ENCODE measurements around the gene TMEM218.

TMEM218 gene

DNA sequence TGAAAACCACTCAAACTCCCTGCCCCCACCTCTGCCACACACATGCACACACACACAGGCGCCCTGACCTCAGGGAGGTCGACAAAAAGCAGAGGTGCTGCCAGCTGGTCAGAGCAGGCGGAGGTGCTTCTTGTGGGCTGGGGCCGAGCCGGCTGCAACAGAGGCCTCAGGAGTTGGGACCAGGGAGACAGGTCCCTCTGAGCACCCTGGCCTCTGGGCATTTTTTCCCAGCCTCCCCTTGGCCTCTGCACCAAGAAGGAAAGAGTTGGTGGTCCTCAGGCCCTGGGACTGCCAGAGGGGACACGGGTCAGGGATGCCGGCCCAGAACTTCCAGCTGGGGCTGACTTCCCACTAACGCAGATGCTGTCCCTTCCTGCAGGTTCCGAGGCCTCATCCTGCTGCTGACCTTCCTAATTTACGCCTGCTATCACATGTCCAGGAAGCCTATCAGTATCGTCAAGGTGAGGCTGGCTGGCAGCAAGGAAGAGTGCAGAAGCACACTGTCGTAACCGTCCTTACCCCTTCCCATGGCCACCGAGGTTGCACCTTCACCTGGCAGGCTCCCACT, 35.0 kb downstream of the TMEM218 start:
- in situ Hi-C loops (cut with HindIII; ENCODE audit: low sequenced_read_pairs): no loop called here

DNA sequence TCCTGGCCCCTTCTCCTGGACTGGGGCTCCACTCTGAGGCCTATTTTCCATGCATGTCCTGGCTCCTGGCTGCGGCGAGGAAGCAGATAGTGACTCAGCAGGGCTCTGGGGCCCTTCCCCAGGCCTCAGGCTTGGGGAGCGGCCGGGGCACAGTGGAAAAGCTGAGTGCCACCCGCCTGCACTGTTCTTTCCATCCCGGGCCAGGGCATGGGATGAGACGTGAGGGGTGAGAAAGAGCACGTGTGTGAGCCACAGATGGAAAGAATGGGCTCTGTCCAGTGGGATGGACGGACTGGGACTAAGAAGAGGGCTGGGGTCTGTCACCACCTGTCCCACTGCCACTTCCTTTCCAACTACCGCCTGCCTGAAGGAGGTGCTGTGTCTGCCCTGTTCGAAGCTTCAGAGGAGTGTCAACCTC, 35.5 kb downstream of the TMEM218 start:
- in situ Hi-C loops (cut with HindIII; ENCODE audit: low sequenced_read_pairs): no loop called here

DNA sequence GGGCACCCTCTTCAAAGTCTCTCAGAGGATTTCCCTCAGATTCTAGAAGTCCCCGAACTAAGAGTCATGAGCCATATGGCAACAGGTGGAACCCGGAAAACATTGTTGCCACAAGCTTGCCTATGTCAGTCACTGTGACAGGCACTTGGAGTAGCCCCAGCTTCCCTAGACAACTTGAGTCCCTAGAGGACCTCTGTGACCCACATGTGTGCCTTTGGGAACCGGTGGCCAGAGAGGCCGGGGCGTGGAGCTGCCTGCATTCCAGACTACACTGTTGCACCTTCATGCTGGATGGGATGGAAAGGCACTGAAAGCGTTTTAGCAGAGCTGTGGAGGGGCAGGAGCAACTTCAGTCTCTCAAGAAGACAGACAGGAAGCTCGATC, 36.2 kb downstream of the TMEM218 start:
- in situ Hi-C loops (cut with HindIII; ENCODE audit: low sequenced_read_pairs): no loop called here

DNA sequence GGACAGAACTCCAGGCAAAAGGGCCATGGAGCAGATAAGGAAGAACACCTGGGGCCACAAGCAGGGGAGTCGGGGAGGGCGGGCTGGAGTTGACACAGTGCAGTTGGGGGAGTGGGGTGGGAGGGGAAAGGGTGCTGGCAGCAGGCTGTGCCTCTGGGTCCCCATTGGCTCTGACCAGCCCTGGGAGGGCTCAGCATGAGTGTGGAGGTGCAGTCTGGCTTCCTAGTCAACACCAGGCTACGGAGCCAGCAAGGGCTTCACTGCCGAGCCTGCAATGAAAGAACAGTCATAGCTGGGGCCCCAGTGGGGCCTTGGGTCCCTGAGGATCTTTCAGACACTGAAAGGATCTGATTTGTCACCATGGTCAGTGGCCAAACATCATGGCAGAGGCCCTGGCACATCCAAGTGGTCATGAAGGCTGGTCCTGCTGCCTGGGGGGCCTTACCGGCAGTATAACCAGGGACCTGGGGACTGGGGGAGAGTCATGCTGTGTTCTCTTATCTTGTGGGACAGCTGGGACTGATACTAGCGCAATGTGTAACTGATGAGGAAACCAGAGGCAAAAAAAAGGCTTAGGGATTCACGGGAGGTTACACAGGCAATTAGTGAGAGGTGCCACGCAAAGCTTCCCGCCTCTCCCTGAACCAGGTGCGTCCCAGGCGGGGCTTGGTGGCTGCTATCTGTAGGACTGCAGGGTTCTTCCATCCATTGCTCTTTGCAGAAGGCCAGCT, 36.8 kb downstream of the TMEM218 start:
- in situ Hi-C loops (cut with HindIII; ENCODE audit: low sequenced_read_pairs): no loop called here

DNA sequence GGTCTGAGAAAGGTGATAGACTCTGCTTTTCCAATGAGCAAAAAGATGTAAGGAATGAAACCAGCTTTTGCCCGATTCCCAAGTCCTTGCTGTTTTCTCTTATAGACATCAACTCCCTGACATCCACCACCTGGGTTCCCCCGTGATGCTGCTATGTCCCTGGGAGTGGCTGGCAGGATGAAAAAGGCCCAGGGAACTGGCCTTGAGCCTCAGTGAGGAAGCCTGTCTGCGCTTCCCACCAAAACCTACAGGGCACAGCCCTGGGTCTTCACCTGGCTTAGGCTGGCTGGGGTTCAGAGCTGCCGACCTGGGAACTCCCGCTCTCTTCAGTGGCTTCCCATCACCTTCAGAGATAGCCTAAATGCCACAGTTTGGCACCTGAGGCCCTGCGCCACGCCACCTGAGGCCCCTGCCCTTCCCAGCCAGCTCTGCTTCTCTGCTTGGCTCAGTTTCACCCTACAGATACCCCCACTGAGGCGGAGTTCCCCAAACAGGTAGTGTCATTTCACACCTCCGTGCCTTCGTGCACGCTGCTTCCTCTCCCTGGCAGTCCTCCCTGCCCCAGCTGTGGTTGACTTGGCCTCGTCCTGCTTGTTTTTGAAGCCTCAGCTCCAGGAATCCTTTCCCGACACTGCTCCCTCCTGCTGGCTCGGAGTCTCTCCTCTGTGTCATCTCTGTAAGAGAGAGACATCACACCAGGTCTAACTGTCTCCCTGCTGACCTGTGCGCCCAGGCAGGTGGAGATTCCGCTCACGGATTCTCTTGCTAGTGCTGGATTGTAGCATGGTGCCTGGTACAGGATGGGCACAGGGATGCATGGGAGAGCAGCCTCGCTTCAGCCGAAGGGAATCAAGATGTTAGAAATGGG, 37.6 kb downstream of the TMEM218 start:
- in situ Hi-C loops (cut with HindIII; ENCODE audit: low sequenced_read_pairs): no loop called here

DNA sequence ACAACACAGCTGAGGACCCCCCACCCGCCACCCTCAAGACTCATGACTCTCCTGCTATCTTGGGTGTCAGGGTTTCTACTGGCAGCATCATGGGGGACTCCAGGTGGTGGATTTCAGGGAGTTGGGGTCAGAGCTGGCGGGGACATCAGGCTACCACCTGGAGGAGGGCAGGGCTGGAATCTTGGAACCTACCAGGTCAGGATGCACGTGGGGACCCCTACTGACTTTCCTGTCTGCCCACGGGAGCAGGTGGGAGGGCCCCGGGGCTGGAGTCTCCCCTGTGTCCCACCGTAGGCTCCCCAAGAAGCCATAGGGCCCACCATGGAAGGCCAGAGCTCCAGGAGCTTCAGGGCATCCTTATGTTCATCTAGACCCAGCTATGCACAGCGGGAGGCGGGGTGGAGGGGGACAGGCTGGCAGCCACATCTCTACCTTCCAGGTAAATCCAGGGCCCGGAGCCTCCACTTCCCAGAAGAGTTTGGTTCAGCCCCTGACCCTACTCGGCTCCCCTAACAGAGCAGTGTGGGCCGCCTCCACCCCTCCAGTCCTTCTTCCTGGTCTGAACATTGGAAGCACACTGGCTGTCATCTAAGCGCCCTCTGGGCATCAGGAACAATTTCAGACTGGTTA, 38.4 kb downstream of the TMEM218 start:
- in situ Hi-C loops (cut with HindIII; ENCODE audit: low sequenced_read_pairs): no loop called here

DNA sequence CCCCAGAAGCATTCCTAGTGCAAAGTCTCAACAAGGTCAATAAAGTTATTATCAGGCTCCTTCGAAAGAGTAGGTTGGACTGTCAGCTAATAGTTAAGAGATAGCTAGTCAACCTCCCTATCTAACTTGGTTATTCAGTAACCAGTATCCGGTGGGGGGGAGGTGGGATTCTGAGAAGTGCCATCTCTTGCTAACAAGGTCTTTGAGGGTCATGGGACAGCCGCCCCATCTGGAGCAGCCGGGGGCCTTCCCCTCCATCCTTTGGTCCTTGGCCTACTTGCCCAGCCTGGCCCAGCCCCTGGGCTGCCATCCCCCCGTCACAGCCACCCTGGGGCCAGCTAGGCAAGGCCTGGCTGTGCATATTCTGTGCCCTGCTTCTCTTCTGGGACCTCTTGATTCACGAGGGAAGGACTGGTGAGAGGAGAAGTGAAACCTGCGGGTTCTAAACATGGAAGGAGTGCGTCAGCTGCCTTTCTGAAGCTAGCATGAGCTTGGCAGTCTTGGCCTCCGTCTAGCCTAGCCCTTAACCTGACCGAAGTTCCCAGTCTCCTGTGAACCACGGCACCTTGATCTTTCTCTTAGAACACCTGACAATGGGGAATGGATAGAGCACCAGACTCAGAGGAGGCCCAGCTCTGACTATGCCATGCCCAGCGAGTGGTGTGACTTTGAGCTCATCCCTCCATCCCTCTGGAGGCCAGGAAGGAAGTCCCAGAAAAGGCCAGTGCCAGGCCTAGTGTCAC, 39.0 kb downstream of the TMEM218 start:
- in situ Hi-C loops (cut with HindIII; ENCODE audit: low sequenced_read_pairs): no loop called here

DNA sequence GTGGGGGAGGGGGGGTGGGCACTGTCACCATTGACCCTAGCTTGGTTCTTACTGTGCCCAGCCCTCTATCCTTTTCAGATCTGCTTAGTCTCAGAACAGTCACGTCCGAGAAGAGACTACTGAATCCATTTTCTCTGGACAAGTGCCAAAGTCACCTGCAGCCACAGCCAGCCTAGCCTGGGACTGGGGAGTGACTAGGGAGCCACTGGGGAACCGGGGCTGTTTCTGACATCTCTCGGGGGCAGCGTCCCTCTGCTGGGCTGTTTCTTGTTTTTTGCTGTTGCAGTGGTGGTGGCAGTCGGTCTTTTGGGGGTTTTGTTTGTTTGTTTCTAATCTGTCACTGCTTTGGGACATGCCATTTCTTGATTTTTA, 39.6 kb downstream of the TMEM218 start:
- in situ Hi-C loops (cut with HindIII; ENCODE audit: low sequenced_read_pairs): no loop called here

DNA sequence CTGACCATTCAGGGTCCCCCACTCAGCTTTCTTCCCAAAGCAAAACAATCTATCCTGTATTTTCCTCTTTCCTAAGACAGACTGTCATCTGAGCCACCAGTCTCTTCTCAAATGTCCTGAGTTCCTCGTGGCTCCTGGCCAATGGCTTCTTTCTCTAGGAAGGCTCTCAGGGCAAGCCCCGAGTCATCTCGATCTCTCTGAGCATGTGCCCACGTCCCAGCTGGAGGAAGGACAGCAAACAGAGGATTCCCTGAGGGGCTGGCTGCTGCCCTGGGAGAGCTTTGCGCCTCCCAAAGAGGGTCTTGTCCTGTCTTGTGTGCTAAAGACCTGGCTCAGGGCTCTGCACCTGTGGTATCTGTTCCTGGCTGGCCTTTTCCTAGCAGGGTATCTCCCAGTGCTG, 40.0 kb downstream of the TMEM218 start:
- in situ Hi-C loops (cut with HindIII; ENCODE audit: low sequenced_read_pairs): no loop called here

DNA sequence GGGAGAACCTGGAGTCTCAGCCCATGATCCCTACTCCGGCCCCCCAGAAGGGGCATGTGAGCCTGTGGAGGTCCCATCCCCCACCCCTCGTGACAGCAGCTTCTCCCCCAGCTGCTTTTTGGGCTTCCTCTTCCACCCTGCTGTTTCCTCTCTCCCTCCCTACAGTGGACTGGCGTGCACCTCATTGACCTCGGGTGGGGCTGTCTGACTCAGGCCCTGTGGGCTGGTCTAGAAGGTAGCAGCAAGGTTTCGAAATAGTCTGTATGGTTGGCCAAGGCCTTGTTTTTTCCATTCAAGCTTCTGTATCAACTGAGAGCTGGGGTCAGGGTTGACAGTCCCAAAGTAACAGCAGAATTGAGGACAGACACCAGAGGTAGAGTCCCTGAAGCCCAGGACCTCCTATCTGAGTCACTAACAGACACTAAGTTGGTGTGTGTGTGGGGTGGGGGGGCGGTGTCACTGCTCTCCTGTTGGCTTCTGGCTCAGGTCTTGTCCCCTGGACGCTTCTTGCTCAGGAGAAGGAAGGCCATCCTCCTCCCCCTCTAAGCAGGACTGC, 40.6 kb downstream of the TMEM218 start:
- in situ Hi-C loops (cut with HindIII; ENCODE audit: low sequenced_read_pairs): no loop called here

DNA sequence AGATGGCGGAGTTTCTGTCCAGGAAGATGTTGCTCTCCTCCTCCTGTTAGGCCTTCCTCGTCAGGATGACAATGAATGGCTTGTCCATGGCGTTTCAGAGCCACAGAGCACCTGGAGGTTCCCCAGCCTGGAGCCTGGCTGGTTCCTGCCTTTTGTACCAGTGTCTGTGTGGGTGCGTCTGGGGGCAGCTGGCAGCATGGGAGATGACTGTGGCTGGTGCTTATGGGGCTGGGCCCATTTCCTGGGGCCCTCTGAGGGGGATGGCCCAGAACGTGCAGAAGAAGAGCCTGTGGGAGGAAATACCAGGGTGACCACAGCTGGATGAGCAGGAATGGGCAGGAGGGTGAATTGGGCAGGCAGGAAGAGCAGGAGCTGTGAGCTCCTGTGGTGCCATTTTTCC, 41.6 kb downstream of the TMEM218 start:
- in situ Hi-C loops (cut with HindIII; ENCODE audit: low sequenced_read_pairs): no loop called here

DNA sequence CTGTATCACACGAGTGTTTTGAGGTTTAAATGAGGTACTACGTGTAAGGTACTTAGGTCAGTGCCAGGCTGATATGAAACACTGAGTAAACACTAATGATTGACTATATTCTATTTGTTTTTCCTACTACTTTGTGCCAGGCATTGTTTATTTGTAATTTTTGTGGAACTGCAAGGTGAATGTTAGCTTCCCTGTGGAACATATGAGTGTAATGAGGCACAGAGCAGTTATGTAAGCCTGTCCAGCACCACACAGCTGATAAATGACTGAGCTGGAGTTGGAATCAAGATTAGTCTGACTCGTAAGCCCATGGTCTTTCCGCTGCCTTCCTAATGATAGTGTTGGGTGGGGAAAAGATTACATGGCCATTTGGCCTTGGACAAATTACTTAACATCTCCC, 42.4 kb downstream of the TMEM218 start:
- in situ Hi-C loops (cut with HindIII; ENCODE audit: low sequenced_read_pairs): no loop called here

DNA sequence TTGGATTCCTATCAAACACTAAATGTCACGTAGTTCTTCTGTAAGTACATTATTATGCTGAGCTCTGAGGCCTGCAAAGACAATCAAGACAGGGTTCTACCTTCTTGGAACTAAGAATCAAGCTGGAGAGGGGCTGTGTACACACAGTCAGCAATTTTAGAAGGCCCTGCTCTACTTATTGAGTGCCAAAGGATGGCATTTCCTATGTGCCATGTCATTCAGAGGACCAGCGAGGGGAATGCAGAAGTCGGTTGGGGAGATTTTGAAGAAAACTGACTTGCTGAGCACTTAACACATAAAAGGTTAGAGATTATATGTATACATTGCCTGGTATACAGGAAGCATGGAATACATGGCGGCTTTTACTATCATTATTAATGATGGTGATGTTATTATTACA, 43.1 kb downstream of the TMEM218 start:
- in situ Hi-C loops (cut with HindIII; ENCODE audit: low sequenced_read_pairs): no loop called here

DNA sequence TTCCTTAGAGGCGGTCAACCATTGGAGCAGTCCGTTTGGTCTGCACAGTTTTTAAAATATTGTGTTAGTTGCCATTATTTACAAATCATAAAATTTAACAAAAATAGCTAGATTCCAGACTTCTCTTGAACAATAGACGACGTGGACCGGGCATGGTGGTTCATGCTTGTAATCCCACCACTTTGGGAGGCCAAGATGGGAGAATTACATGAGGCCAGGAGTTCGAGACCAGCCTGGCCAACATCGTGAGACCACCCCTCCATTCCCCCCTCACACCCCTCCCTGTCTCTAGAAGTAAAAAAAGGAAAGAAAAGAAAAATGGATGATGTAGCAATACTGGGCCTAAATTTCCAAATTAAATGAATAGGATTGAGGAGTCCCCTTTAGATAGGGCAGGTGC, 47.4 kb downstream of the TMEM218 start:
- in situ Hi-C loops (cut with HindIII; ENCODE audit: low sequenced_read_pairs): no loop called here

DNA sequence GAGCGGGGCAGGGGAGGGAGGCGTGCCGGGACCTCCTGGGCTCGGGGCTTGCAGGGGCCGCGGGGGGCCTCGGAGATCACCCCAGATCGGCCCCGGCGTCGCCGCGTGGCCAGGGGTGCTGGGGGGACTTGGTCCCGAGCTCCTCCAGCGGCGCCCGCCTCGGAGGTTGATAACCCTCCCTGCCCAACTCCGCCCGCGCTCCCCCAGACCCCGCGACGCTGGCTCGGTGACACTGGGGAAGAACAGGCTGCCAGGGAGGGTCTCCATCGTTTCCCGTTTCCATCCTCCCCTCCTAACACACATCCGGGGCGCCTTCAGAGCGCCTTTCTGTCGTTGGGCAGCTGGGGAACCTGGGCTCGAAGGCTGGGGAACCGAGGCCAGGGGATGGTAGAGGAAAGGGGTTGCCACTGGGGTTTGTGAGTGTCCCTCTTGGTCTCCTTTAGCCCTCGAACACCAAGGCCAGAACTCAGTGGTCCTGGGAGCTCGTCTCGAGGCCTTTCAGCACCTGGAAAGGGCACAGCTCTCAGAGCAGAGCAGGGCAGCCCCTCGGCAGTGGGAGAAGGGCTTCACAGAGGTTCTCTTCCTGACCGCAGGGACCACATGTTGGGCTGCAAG, 47.9 kb downstream of the TMEM218 start:
- in situ Hi-C loops (cut with HindIII; ENCODE audit: low sequenced_read_pairs): no loop called here

DNA sequence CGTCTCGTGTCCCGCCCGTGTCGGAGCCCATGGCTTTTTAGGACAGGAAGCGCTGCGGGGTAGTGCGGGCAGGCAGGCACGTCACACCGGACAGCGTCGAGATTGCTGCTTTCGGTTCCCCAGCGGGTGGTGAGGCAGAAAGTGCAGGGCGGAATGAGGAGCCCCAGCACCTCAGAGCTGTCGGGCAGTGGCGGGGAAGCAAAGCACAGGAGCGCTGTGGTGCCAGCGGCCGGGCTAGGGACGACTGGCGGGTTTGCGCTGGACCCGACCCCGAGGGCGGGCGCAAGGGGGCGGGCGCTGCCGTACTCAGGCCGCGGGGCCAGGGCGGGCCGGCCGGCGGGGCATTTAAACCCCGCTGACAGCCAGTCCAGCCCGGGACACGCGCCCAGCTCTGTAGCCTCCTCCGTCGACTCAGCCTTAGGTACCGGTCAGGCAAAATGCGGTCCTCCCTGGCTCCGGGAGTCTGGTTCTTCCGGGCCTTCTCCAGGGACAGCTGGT, 48.4 kb downstream of the TMEM218 start, which contains the start of gene SLC37A2:
SLC37A2 (plus strand) TSS at position 375 of the 498 bp plus-strand sequence; CDS start at position 438, 63 bp downstream.
- in situ Hi-C loops (cut with HindIII; ENCODE audit: low sequenced_read_pairs): no loop called here

DNA sequence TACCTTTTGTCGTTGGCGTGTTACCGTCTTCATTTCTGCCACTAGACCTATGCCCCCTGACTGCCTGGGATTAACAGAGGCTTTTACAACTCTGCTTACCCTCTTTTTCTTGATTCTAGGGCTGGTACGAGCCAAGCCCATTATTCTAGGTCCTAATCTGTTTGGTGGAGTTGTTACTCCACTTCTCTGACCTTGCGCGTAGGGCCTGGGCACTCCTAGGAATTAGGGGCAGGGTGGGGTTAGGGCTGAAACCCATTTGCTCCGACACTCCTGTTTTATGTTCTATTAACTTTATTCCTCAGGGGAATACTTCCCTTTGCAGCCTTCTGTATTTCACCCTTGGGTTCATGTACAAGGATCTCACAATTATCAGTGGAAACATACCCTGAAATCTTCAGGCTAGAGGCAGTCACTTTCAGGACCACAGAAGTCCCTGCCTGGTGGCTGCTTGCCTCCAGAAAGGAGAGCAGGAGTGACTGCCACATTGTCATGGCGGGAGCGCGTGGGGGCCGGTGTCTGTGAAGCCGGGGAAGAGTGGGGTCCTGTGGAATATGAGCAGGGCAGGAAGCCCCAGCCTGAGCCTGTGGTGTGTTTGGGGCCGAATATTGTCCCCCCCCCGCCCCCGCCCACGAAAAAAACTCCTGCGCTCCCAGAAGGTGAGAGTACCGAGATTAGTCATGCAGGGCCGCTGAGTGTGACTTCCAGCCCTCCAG, 49.1 kb downstream of the TMEM218 start:
- in situ Hi-C loops (cut with HindIII; ENCODE audit: low sequenced_read_pairs): no loop called here

DNA sequence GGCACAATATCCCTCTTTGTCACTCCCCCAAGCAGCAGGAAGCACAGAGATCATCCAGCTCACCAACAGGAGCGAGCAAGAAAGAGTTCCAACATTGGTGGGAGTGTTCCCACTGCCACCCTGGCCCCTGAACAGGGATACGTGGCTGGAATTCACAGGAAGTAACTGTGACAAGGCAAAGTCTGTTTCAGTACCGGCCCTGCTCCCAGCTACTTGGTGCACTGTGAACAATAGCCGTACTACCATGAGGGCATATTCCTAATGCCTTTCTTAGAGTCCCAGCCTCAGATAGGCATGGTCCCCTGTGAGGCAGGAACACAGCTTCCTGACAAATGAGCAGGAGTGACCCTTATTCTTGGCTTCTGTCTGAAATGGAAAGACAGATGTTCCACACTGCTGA, 50.1 kb downstream of the TMEM218 start:
- in situ Hi-C loops (cut with HindIII; ENCODE audit: low sequenced_read_pairs): no loop called here

DNA sequence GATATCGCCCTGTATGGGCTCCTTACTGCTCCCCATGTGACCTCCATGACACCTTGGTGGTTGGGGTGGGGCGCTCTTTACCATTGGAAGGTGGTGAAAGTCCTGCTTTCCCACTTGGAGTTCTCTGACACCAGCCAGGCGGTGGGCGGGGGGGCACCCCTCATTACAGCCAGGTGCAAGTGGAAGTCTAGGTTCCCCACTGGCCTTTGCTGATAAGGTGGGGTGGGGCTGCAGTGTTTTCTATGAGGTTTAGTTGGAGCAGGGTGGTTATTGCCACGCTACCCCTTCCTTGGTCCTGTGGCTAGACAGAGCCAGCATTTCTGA, 53.8 kb downstream of the TMEM218 start:
- in situ Hi-C loops (cut with HindIII; ENCODE audit: low sequenced_read_pairs): no loop called here
